ENCODE results near the gene HSF2.
A peak's percentile ranks its signal among the peaks of the same experiment; 100 is the strongest.

HSF2 gene

GRCh38 chr6:122399348-122400120, at the start of gene HSF2:
TSS of gene HSF2 (plus strand) at chr6:122399652. CDS start at chr6:122399738, 86 bp downstream.
- FAIRE-seq (peak; percentile 88), DNase-seq (ENCODE audit: insufficient read length, low spot score) (peak; percentile 71)
- TF ChIP-seq POLR2A (IDR thresholded peaks at IDR 0.05; ENCODE audit: low read depth, low read length) = peak; percentile 68

DNA sequence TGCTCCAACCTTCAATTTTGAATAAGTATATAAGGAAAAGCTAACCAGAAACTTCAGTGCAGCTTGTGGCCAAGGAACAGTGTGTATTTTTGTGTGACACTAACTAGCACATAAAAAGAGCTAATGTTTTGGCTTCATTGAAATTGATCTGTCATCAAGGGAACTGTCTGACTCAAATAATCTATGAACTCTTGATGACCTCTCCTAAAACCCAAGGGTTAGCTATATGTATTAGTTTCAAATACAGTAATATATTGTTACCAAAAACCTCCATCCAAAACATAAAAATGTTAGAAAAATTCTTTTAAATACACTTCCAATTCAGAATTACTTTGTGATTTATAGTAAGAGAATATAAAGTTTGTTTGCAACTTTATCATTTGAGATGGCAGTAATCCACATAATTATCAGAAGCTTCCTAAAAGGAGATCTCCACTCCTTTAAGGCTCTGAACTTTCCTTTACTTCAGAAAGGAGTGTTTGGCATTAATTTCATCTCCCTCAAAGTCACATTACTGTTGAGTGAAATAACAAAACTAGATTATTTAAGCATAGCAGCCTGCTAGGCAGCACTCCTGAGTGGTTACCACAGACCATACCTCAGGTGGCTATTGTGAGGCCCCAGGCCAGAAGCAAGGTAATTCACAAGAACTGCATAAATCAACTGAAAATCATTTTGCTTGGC, 46.3 kb upstream of the HSF2 start:
- no peak for FAIRE-seq
- DNase-seq (ENCODE audit: insufficient read length, low spot score) = no peak
- TF ChIP-seq POLR2A (IDR thresholded peaks at IDR 0.05; ENCODE audit: low read depth, low read length) = no peak

GRCh38 chr6:122360809-122361208, 38.6 kb upstream of the HSF2 start:
- DNase-seq (ENCODE audit: insufficient read length, low spot score) = no peak
- no peak for TF ChIP-seq POLR2A (IDR thresholded peaks at IDR 0.05; ENCODE audit: low read depth, low read length)
- FAIRE-seq = no peak

- DNase-seq (ENCODE audit: insufficient read length, low spot score) (no peak), FAIRE-seq (no peak)
- no peak for TF ChIP-seq POLR2A (IDR thresholded peaks at IDR 0.05; ENCODE audit: low read depth, low read length)
Measured at GRCh38 chr6:122361314-122361979, 38.0 kb upstream of the HSF2 start.

GRCh38 chr6:122363769-122364483, 35.5 kb upstream of the HSF2 start:
- DNase-seq (ENCODE audit: insufficient read length, low spot score) = no peak
- TF ChIP-seq POLR2A (IDR thresholded peaks at IDR 0.05; ENCODE audit: low read depth, low read length) = no peak
- no peak for FAIRE-seq

DNA sequence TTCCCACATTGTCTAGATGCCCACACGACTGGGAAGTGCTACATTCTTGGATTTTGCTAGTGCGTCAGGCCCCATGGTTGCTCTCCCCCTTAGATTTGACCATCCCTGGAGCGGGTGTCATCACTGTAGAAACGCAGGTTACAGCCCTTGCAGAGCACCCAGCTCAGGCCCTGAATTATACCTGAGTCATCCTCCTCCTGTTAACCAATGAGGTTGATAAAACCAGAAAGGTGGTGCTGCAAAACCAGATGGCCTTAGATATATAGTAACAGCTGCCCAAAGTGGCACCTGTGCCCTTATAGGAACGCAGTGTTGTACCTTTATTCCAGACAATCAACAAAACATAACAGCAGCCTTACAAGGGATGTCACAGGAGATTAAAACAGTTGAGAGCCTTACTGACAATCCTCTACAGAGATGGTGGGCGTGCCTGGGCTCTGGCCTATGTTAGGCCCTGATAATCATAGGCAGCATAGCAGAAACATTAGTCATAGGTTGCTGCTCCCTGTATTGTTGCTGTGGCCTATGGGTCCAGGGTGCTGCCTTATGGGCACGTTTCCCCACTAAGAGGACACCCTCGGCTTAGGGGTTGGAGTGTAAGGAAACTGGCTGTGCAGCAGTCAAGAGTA, 33.6 kb upstream of the HSF2 start:
- no peak for TF ChIP-seq POLR2A (IDR thresholded peaks at IDR 0.05; ENCODE audit: low read depth, low read length)
- no peak for FAIRE-seq
- peak; percentile 6 for DNase-seq (ENCODE audit: insufficient read length, low spot score)

GRCh38 chr6:122367171-122367570, 32.3 kb upstream of the HSF2 start:
- no peak for TF ChIP-seq POLR2A (IDR thresholded peaks at IDR 0.05; ENCODE audit: low read depth, low read length)
- FAIRE-seq = no peak
- no peak for DNase-seq (ENCODE audit: insufficient read length, low spot score)

DNA sequence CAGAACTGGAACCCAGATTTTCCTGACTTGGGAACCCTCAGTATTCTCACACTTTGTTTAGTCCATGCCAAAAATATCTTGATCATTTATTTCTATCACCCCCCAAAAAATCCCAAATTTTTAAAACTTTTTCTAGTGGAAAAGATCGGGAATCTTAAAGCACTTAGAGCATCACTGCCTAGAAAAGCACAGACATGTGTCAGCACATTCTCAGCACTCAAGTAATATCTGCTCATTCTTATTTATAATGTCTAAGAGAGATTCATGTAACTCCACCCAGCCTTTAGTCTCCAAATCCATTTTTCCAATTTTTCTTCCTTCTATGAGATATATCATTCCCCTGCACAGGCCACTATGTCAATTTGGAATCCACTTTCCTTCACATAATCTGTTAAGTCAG, 29.9 kb upstream of the HSF2 start:
- no peak for DNase-seq (ENCODE audit: insufficient read length, low spot score)
- no peak for TF ChIP-seq POLR2A (IDR thresholded peaks at IDR 0.05; ENCODE audit: low read depth, low read length)
- FAIRE-seq = no peak

- DNase-seq (ENCODE audit: insufficient read length, low spot score) (no peak), FAIRE-seq (no peak)
- TF ChIP-seq POLR2A (IDR thresholded peaks at IDR 0.05; ENCODE audit: low read depth, low read length) = no peak
Measured at GRCh38 chr6:122372647-122373046, 26.8 kb upstream of the HSF2 start.

- DNase-seq (ENCODE audit: insufficient read length, low spot score) (no peak), FAIRE-seq (no peak)
- no peak for TF ChIP-seq POLR2A (IDR thresholded peaks at IDR 0.05; ENCODE audit: low read depth, low read length)
Measured at GRCh38 chr6:122374307-122374706, 25.1 kb upstream of the HSF2 start.

DNA sequence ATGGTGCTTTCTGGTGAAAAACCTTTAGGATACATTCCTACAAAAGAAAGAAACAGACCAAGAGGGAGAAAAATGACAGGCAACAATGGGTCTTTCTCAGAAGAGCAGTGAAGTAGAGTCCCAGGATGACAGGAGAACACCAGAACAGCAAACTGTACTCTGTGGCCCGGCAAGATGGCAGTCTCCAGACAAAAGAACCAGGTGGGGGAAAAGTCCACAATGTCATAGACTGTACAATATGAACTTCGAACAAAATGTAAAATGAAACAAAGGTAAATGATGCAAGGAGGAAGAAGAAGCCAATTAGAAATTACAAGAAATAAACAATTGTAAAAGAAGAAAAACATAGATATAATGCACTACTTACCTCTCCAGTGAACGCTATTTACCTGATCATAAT, 23.2 kb upstream of the HSF2 start:
- TF ChIP-seq POLR2A (IDR thresholded peaks at IDR 0.05; ENCODE audit: low read depth, low read length) = no peak
- DNase-seq (ENCODE audit: insufficient read length, low spot score) (no peak), FAIRE-seq (no peak)

DNA sequence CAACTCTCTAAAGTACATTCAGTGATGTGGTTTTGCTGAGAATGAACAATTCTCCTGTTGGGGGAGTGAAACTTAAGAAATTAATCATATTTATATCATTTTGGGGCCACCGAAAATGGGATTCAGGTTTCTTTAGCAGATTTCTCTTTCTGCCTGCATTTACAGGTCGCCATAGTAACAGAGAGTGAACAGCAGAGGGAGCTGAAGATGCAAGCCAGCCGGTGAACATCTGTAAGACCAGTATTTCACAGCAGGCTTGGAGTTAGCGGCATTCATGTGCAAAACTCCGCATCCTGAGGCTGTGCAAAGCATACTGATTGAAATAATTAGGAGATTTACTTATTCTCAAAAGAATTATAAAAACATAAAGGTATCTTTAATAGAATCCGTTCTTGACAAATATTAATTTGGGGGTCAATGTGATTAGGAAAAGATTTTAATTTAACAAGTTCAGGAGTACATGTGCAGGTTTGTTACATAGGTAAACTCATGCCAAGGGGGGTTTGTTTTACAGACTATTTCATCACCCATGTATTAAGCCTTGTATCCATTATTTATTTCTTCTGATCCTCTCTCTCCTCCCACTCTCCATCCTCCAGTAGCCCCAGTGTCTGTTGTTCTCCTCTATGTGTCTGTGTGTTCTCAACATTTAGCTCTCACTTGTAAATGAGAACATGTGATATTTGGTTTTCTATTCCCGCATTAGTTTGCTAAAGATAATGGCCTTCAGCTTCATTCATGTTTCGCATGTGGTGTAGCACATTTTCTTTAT, 17.8 kb upstream of the HSF2 start:
- DNase-seq (ENCODE audit: insufficient read length, low spot score) (no peak), FAIRE-seq (no peak)
- TF ChIP-seq POLR2A (IDR thresholded peaks at IDR 0.05; ENCODE audit: low read depth, low read length) = no peak

Measured in H54 (cell line).